Measurements from ENCODE around the gene DOK1.

DOK1 gene

GRCh38 chr2:74554820-74555531 is 456 bp downstream of the DOK1 start:
- Histone ChIP-seq H2BK120ac (ENCODE audit: insufficient read depth, low read length, poor library complexity) (peak overlapping the region; percentile 3), H3K23ac (ENCODE audit: low read length) (no peak overlapping the region), H4K8ac (ENCODE audit: low read depth, low read length) (peak overlapping the region; percentile 59), H2BK12ac (ENCODE audit: low read length) (no peak overlapping the region), H3K4me2 (ENCODE audit: low read length) (peak overlapping the region; percentile 82), H3K4me1 (ENCODE audit: control insufficient read depth in 1 of 2, insufficient read depth in 2 of 2, low read length in 2 of 2) (peaks cover 8 to 17% of the 10 kb centered on the region in 2 experiments), H2AFZ (ENCODE audit: insufficient read depth, low read length, poor library complexity) (peak overlapping the region; percentile 19), H2AK5ac (ENCODE audit: low read length) (no peak overlapping the region), H3K18ac (ENCODE audit: low read length) (no peak overlapping the region), H3K79me2 (ENCODE audit: control insufficient read depth, insufficient read depth, low read length, poor library complexity) (no peaks in the 10 kb centered on the region), H3K9me3 (ENCODE audit: insufficient read depth, low read depth, low read length) (peaks cover 4% of the 10 kb centered on the region), H3K36me3 (ENCODE audit: control insufficient read depth in 1 of 2, insufficient read depth in 2 of 2, low read length in 2 of 2) (no peaks in the 10 kb centered on the region), H3K27ac (ENCODE audit: low read depth, low read length) (no peak overlapping the region), H4K12ac (ENCODE audit: low read depth, low read length) (no peak overlapping the region), H3K9ac (ENCODE audit: low read length) (no peak overlapping the region), H3K4me3 (ENCODE audit: low read depth, low read length) (peak overlapping the region; percentile 64), H3K4ac (ENCODE audit: low read depth, low read length) (no peak overlapping the region), H4K91ac (ENCODE audit: low read depth, low read length) (no peak overlapping the region), H2BK5ac (ENCODE audit: low read depth, low read length, poor library complexity) (no peak overlapping the region), H3K27me3 (ENCODE audit: insufficient read depth, low read length) (peaks cover 22% of the 10 kb centered on the region), H3K79me1 (ENCODE audit: low read length) (peaks cover 7% of the 10 kb centered on the region), H3K14ac (ENCODE audit: low read length) (peak overlapping the region; percentile 26)
- peak; percentile 37 to 65 for DNase-seq
- no CpG with 5 or more reads among the region's 58 CpGs for WGBS (ENCODE audit: extremely low coverage, insufficient coverage, insufficient read length)

GRCh38 chr2:74555610-74556103 is 1.1 kb downstream of the DOK1 start:
- peak overlapping the region; percentile 82 for H3K4me2 ChIP-seq (ENCODE audit: low read length)
- no peak for DNase-seq
- peaks cover 18% of the 10 kb centered on the region for H3K27me3 ChIP-seq (ENCODE audit: insufficient read depth, low read length)
- H3K14ac ChIP-seq (ENCODE audit: low read length), result no peak overlapping the region
- no peaks in the 10 kb centered on the region for H3K36me3 ChIP-seq (ENCODE audit: control insufficient read depth in 1 of 2, insufficient read depth in 2 of 2, low read length in 2 of 2)
- no peak overlapping the region for H4K12ac ChIP-seq (ENCODE audit: low read depth, low read length)
- no peak overlapping the region for H4K8ac ChIP-seq (ENCODE audit: low read depth, low read length)
- H4K91ac ChIP-seq (ENCODE audit: low read depth, low read length), result no peak overlapping the region
- no peak overlapping the region for H2AK5ac ChIP-seq (ENCODE audit: low read length)
- H3K4ac ChIP-seq (ENCODE audit: low read depth, low read length), result no peak overlapping the region
- no peak overlapping the region for H3K4me3 ChIP-seq (ENCODE audit: low read depth, low read length)
- H3K18ac ChIP-seq (ENCODE audit: low read length), result no peak overlapping the region
- H3K27ac ChIP-seq (ENCODE audit: low read depth, low read length), result no peak overlapping the region
- no peak overlapping the region for H2BK120ac ChIP-seq (ENCODE audit: insufficient read depth, low read length, poor library complexity)
- H2BK5ac ChIP-seq (ENCODE audit: low read depth, low read length, poor library complexity), result no peak overlapping the region
- WGBS (ENCODE audit: extremely low coverage, insufficient coverage, insufficient read length), result no CpG with 5 or more reads among the region's 17 CpGs
- no peak overlapping the region for H3K23ac ChIP-seq (ENCODE audit: low read length)
- no peak overlapping the region for H3K9ac ChIP-seq (ENCODE audit: low read length)
- peaks cover 4% of the 10 kb centered on the region for H3K9me3 ChIP-seq (ENCODE audit: insufficient read depth, low read depth, low read length)
- peaks cover 7% of the 10 kb centered on the region for H3K79me1 ChIP-seq (ENCODE audit: low read length)
- no peaks in the 10 kb centered on the region for H3K79me2 ChIP-seq (ENCODE audit: control insufficient read depth, insufficient read depth, low read length, poor library complexity)
- no peak overlapping the region for H2BK12ac ChIP-seq (ENCODE audit: low read length)
- H2AFZ ChIP-seq (ENCODE audit: insufficient read depth, low read length, poor library complexity), result no peak overlapping the region
- peaks cover 8 to 21% of the 10 kb centered on the region in 2 experiments for H3K4me1 ChIP-seq (ENCODE audit: control insufficient read depth in 1 of 2, insufficient read depth in 2 of 2, low read length in 2 of 2)

- H4K8ac ChIP-seq (ENCODE audit: low read depth, low read length), result no peak overlapping the region
- H2BK12ac ChIP-seq (ENCODE audit: low read length), result no peak overlapping the region
- no peak overlapping the region for H3K27ac ChIP-seq (ENCODE audit: low read depth, low read length)
- H3K18ac ChIP-seq (ENCODE audit: low read length), result no peak overlapping the region
- H3K4me2 ChIP-seq (ENCODE audit: low read length), result no peak overlapping the region
- no peak overlapping the region for H4K12ac ChIP-seq (ENCODE audit: low read depth, low read length)
- DNase-seq, result no peak
- no peaks in the 10 kb centered on the region for H3K36me3 ChIP-seq (ENCODE audit: control insufficient read depth in 1 of 2, insufficient read depth in 2 of 2, low read length in 2 of 2)
- no peak overlapping the region for H2BK120ac ChIP-seq (ENCODE audit: insufficient read depth, low read length, poor library complexity)
- WGBS (ENCODE audit: extremely low coverage, insufficient coverage, insufficient read length), result no CpG with 5 or more reads among the region's 14 CpGs
- no peak overlapping the region for H3K4me3 ChIP-seq (ENCODE audit: low read depth, low read length)
- peaks cover 4% of the 10 kb centered on the region for H3K9me3 ChIP-seq (ENCODE audit: insufficient read depth, low read depth, low read length)
- H3K4ac ChIP-seq (ENCODE audit: low read depth, low read length), result no peak overlapping the region
- no peak overlapping the region for H3K9ac ChIP-seq (ENCODE audit: low read length)
- H3K14ac ChIP-seq (ENCODE audit: low read length), result no peak overlapping the region
- H2AK5ac ChIP-seq (ENCODE audit: low read length), result no peak overlapping the region
- no peaks in the 10 kb centered on the region for H3K79me2 ChIP-seq (ENCODE audit: control insufficient read depth, insufficient read depth, low read length, poor library complexity)
- H3K27me3 ChIP-seq (ENCODE audit: insufficient read depth, low read length), result peaks cover 18% of the 10 kb centered on the region
- no peak overlapping the region for H4K91ac ChIP-seq (ENCODE audit: low read depth, low read length)
- H3K4me1 ChIP-seq (ENCODE audit: control insufficient read depth in 1 of 2, insufficient read depth in 2 of 2, low read length in 2 of 2), result peaks cover 8 to 21% of the 10 kb centered on the region in 2 experiments
- H3K79me1 ChIP-seq (ENCODE audit: low read length), result peaks cover 7% of the 10 kb centered on the region
- no peak overlapping the region for H2AFZ ChIP-seq (ENCODE audit: insufficient read depth, low read length, poor library complexity)
- no peak overlapping the region for H2BK5ac ChIP-seq (ENCODE audit: low read depth, low read length, poor library complexity)
- no peak overlapping the region for H3K23ac ChIP-seq (ENCODE audit: low read length)
Measured at GRCh38 chr2:74556159-74556558, 1.6 kb downstream of the DOK1 start.

GRCh38 chr2:74556831-74557370 is 2.4 kb downstream of the DOK1 start:
- Histone ChIP-seq H3K27me3 (ENCODE audit: insufficient read depth, low read length) (peaks cover 15% of the 10 kb centered on the region), H2AK5ac (ENCODE audit: low read length) (no peak overlapping the region), H2AFZ (ENCODE audit: insufficient read depth, low read length, poor library complexity) (no peak overlapping the region), H2BK12ac (ENCODE audit: low read length) (no peak overlapping the region), H3K4me1 (ENCODE audit: control insufficient read depth in 1 of 2, insufficient read depth in 2 of 2, low read length in 2 of 2) (peaks cover 8 to 21% of the 10 kb centered on the region in 2 experiments), H3K79me1 (ENCODE audit: low read length) (peaks cover 7% of the 10 kb centered on the region), H2BK120ac (ENCODE audit: insufficient read depth, low read length, poor library complexity) (no peak overlapping the region), H3K27ac (ENCODE audit: low read depth, low read length) (no peak overlapping the region), H2BK5ac (ENCODE audit: low read depth, low read length, poor library complexity) (no peak overlapping the region), H3K9ac (ENCODE audit: low read length) (no peak overlapping the region), H3K18ac (ENCODE audit: low read length) (no peak overlapping the region), H4K12ac (ENCODE audit: low read depth, low read length) (no peak overlapping the region), H3K36me3 (ENCODE audit: control insufficient read depth in 1 of 2, insufficient read depth in 2 of 2, low read length in 2 of 2) (no peaks in the 10 kb centered on the region), H3K79me2 (ENCODE audit: control insufficient read depth, insufficient read depth, low read length, poor library complexity) (no peaks in the 10 kb centered on the region), H3K4ac (ENCODE audit: low read depth, low read length) (no peak overlapping the region), H3K4me3 (ENCODE audit: low read depth, low read length) (no peak overlapping the region), H3K23ac (ENCODE audit: low read length) (no peak overlapping the region), H3K9me3 (ENCODE audit: insufficient read depth, low read depth, low read length) (peaks cover 4% of the 10 kb centered on the region), H3K4me2 (ENCODE audit: low read length) (no peak overlapping the region), H4K8ac (ENCODE audit: low read depth, low read length) (no peak overlapping the region), H4K91ac (ENCODE audit: low read depth, low read length) (no peak overlapping the region), H3K14ac (ENCODE audit: low read length) (no peak overlapping the region)
- WGBS (ENCODE audit: extremely low coverage, insufficient coverage, insufficient read length), result no CpG with 5 or more reads among the region's 6 CpGs
- DNase-seq, result no peak
